ENCODE data around the gene WNK4.

The WNK4 gene

DNA sequence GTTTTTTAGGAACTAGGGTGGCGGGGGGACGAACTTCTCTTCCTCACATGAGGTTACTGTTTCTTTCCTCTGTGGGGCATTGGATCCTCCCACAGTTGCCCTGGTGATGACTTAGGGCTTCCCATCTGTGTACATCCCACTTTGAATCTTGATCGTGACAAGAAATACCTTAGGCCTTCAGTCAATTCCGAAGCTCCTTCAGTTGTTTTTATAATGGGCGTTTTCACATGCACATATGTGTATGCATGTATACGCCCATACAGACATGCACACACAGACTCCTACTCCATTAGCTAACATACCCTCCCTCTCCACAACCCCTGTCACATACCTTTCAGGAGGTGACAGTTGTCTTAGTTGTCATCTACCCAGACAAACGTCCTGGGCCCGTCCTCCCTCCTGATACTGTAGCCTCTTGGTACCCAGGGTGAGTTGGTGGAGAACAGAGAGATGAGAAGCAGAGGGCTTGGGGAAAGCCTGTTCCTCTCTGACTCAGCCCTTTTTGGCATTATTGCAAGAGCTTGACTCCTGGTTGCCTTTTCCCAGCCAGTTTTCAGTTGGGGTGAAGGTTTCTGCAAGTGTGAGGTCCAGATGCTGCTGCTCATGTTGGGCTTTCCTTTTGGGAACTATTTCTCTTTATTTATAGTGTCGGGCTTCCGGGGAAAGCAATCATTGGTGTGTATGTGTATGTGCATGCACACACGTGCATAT lies 61.7 kb downstream of the WNK4 start:
- DNase-seq: no peak

DNA sequence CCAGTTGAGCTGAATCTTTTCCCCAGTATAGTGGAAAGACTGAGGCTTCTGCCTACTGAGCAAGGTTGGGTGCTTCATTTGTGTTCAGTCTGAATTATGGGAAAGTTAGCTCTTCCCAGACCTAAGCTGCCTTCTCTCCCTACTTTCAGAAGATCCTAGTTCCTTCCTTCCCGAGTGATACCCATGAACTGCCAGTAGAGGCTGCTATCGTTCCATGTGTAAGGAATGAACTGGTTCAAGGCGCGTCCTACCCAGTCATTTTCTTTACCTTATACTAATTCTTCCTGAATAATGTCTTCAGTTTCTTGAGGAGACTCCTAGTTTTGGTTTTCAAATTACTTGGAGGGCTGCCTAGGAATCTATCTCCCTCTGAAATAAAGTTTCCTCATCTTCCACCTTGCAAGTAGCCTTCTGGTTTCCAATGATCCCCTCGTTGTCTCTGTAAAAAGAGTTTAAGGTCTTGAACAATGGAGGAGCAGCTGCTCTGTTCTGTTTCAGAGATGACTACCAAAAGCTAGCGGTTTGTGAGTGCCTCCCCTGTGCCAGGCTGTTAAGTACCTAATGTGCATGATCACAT lies 63.0 kb downstream of the WNK4 start:
- DNase-seq: no peak

DNA sequence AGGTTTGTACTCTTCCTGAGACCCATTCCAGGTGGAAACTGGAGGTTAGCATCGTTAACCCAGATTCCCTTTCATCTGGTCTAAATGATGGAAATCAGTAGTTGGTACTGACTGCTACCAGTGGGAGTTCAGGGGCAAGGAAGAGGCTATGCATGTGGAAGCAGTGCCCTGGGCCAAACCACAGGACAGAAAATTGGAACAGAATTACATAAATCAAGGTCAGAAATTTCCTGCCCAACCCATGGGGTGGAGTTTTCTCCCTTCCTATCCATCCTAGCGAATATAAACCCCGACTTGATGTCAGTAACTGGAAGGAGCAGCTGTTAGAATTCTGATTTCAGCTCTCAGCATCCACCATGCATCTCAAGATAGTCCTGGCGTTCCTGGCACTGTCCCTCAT lies 63.9 kb downstream of the WNK4 start, which contains the start of gene AOC2:
AOC2 (plus strand) TSS at position 310 of the 400 bp plus-strand sequence; CDS start at position 357, 47 bp downstream.
- DNase-seq: no peak

DNA sequence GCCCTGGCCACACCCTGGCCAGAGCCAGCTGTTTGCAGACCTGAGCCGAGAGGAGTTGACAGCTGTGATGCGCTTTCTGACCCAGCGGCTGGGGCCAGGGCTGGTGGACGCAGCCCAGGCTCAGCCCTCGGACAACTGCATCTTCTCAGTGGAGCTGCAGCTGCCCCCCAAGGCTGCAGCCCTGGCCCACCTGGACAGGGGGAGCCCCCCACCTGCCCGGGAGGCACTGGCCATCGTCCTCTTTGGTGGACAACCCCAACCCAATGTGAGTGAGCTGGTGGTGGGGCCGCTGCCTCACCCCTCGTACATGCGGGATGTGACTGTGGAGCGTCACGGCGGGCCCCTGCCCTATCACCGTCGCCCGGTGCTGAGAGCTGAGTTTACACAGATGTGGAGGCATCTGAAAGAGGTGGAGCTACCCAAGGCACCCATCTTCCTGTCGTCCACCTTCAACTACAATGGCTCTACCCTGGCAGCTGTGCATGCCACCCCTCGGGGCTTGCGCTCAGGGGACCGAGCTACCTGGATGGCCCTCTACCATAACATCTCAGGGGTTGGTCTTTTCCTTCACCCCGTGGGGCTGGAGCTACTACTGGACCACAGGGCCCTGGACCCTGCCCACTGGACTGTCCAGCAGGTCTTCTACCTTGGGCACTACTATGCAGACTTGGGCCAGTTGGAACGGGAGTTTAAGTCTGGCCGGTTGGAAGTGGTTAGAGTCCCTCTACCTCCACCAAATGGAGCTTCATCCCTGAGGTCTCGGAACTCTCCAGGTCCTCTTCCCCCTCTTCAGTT lies 64.5 kb downstream of the WNK4 start:
- DNase-seq: no peak

DNA sequence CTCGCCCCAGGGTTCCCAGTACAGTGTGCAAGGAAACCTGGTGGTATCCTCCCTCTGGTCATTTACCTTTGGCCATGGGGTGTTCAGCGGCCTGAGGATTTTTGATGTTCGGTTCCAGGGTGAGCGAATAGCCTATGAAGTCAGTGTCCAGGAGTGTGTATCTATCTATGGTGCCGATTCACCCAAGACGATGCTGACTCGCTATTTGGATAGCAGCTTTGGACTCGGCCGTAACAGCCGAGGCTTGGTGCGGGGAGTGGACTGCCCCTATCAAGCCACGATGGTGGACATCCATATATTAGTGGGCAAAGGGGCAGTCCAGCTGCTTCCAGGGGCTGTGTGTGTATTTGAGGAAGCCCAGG lies 65.1 kb downstream of the WNK4 start:
- no peak for DNase-seq

DNA sequence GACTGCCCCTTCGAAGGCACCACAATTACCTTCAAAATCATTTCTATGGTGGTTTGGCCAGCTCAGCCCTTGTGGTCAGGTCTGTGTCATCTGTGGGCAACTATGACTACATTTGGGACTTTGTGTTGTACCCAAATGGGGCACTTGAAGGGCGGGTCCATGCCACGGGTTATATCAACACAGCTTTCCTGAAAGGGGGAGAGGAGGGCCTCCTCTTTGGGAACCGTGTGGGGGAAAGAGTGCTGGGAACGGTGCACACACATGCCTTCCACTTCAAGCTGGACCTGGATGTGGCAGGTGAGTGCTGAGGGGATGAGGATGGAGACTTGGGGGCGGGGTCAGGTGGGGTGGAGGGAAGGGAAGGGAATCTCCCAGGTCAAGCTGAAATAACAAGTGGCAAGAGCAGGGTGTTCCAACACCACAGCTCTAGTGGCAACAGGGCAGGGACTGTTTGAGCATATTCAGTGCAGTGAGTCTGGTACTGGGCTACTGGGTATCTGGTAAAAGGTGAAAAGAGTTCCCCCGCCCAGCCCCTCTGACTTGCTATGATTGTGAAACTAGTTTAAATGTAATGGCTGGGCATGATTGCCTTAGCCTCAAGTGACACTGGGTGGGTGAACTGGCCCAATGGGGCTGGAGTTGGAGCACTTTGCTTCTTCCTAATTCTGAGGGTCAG lies 65.6 kb downstream of the WNK4 start:
- peak; percentile 39 to 56 for DNase-seq
